Neutrophil (primary cell): ENCODE results near the gene GADL1.

Experiments used
- H3K27ac ChIP-seq: fragments of 200-600 bp; sonication (generic); 2 replicates; pipeline ENCODE4 v1.5.1; 2016; ENCODE audit warnings: mild to moderate bottlenecking, moderate library complexity
- H3K27me3 ChIP-seq: fragments of 200-600 bp; sonication (generic); 2 replicates; pipeline ENCODE4 v1.6.0; 2016; ENCODE audit warnings: mild to moderate bottlenecking
- H3K36me3 ChIP-seq: fragments of 200-600 bp; sonication (generic); 2 replicates; pipeline ENCODE4 v1.5.1; 2017
- H3K4me1 ChIP-seq, 2 experiments: fragments of 200-600 bp in 1 of 2; sonication (generic) in 1 of 2; 1 replicate in 1 of 2; 2 replicates in 1 of 2; pipeline versions ENCODE4 v1.5.1 to v1.6.1; 2013 to 2016; ENCODE audit warnings: low read depth in 1 of 2, low read length in 1 of 2, mild to moderate bottlenecking in 1 of 2, moderate library complexity in 1 of 2; ENCODE audit not compliant: control insufficient read depth in 1 of 2, insufficient read depth in 1 of 2
- H3K4me3 ChIP-seq, 2 experiments: fragments of 200-600 bp in 1 of 2; sonication (generic) in 1 of 2; 1 replicate in 1 of 2; 2 replicates in 1 of 2; pipeline ENCODE4 v1.5.1; 2013 to 2016; ENCODE audit warnings: low read depth in 1 of 2, low read length in 1 of 2, mild to moderate bottlenecking in 1 of 2, moderate library complexity in 1 of 2
- H3K9me3 ChIP-seq: fragments of 200-600 bp; sonication (generic); 2 replicates; pipeline ENCODE4 v1.5.1; 2016
- TF ChIP-seq, protein P1 (sequence below): fragments of 200-600 bp; sonication (generic); IDR thresholded peaks from 2 replicates; pipeline ENCODE4 v1.5.1; 2016; ENCODE audit warnings: antibody characterized with exemption

The GADL1 gene

DNA sequence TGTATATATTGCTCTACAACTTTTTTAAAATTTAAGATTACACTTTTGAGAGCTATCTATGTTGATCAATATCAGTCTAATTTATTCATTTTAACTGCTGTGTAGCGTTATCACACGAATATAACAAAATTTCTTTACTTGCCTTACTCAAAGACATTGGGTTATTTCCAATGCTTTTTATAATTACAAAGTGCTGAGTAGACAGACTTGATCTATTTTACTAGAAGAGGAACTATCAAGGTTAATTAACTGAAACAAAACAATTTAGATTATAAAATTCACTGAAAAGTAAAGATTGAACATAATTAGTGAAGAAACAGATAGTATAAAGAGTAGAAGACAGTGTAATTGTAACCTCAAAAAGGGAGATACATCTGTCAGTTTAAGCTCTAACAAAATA, 182.6 kb downstream of the GADL1 start:
- TF ChIP-seq, protein P1, sequence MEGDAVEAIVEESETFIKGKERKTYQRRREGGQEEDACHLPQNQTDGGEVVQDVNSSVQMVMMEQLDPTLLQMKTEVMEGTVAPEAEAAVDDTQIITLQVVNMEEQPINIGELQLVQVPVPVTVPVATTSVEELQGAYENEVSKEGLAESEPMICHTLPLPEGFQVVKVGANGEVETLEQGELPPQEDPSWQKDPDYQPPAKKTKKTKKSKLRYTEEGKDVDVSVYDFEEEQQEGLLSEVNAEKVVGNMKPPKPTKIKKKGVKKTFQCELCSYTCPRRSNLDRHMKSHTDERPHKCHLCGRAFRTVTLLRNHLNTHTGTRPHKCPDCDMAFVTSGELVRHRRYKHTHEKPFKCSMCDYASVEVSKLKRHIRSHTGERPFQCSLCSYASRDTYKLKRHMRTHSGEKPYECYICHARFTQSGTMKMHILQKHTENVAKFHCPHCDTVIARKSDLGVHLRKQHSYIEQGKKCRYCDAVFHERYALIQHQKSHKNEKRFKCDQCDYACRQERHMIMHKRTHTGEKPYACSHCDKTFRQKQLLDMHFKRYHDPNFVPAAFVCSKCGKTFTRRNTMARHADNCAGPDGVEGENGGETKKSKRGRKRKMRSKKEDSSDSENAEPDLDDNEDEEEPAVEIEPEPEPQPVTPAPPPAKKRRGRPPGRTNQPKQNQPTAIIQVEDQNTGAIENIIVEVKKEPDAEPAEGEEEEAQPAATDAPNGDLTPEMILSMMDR, result no peak
- H3K27ac ChIP-seq, result no peak overlapping the region
- H3K27me3 ChIP-seq, result no peaks in the 10 kb centered on the region
- H3K36me3 ChIP-seq, result no peaks in the 10 kb centered on the region
- no peak overlapping the region for H3K4me3 ChIP-seq
- no peaks in the 10 kb centered on the region for H3K9me3 ChIP-seq
- H3K4me1 ChIP-seq, result peaks cover 0 to 13% of the 10 kb centered on the region in 2 experiments

DNA sequence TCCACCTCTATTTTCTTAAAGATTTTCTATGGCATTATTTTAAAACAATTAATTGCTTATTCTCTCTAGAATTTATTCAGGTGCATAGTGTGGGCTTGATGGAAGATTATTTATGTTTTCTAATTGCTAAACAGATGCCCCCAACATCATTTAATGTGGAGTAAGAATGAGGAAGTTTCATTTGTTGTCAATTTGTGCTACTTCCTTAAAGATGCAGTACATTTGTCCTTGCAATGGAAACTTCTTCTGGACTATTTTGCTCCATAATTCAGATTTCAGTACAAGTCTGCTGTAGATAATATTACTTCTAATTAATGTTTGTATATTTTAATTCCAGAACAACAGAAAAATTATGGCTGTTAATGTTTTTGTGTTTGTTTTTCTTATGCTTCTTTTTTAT, 183.3 kb downstream of the GADL1 start:
- H3K27ac ChIP-seq, result peak overlapping the region; percentile 42
- no peaks in the 10 kb centered on the region for H3K36me3 ChIP-seq
- no peak overlapping the region for H3K4me3 ChIP-seq
- TF ChIP-seq, protein P1, result no peak
- no peaks in the 10 kb centered on the region for H3K9me3 ChIP-seq
- H3K27me3 ChIP-seq, result no peaks in the 10 kb centered on the region
- peaks cover 0 to 13% of the 10 kb centered on the region in 2 experiments for H3K4me1 ChIP-seq

DNA sequence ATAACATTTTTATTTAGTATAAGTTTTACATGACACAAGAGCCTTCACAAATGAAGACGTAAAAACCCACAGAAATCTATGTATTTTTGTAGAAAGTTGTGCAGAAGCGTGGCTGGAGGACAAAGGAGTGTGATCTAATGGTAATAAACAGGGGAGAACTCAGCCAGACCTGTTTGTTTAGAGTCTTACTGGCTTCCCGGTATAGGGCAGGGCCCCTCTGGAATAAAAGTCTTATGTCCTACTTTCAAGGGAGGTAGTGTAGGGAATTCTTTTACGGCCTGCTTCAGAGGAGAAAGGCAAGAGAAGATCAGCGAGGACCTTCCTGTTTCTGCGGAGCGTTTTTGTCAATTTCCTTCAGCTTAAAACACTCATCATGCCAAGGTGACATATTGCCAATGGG, 184.4 kb downstream of the GADL1 start:
- no peaks in the 10 kb centered on the region for H3K36me3 ChIP-seq
- H3K9me3 ChIP-seq, result no peaks in the 10 kb centered on the region
- no peak overlapping the region for H3K4me3 ChIP-seq
- TF ChIP-seq, protein P1, result no peak
- no peak overlapping the region for H3K27ac ChIP-seq
- H3K4me1 ChIP-seq, result peaks cover 0 to 13% of the 10 kb centered on the region in 2 experiments
- H3K27me3 ChIP-seq, result no peaks in the 10 kb centered on the region

DNA sequence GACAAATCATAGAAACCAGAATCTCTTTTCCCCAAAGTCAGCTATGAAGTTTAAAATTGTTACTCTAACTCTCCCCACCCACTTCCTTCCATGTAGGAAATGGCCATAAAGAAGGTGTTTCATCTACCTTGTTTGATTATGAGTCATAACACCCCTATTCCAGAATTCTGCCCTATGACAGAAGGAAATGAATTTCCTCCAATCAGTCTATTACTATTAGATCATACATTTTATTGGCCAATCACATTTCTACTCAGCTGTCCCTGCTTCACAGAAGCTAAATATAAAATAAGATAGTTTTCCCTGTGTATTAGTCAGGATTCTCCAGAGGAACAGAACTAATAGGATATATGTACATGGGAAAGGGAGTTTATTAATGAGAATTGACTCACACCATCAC, 186.0 kb downstream of the GADL1 start:
- no peaks in the 10 kb centered on the region for H3K36me3 ChIP-seq
- TF ChIP-seq, protein P1, result no peak
- no peaks in the 10 kb centered on the region for H3K9me3 ChIP-seq
- no peak overlapping the region for H3K27ac ChIP-seq
- no peaks in the 10 kb centered on the region for H3K27me3 ChIP-seq
- H3K4me3 ChIP-seq, result no peak overlapping the region
- peaks cover 0 to 13% of the 10 kb centered on the region in 2 experiments for H3K4me1 ChIP-seq

DNA sequence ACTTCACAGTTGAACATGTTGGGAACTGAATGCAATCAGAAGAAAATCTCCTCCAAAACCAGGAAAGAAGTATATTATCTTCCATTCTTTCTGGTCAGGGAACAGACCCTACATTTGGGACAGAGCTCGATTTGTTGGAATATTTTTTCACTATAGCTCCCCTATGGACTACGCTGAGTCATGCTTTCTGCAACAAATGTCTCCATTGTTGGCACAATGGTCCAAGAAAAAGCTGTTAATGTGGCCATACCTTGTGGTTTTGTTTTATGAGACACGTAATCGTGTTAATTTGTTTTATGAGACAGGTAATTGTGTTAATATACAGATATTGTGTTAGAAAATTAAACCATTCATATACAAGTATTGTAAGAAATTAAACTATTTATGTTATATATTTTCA, 186.6 kb downstream of the GADL1 start:
- Histone ChIP-seq H3K4me3 (no peak overlapping the region), H3K27ac (no peak overlapping the region), H3K27me3 (no peaks in the 10 kb centered on the region), H3K36me3 (no peaks in the 10 kb centered on the region), H3K4me1 (peaks cover 0 to 8% of the 10 kb centered on the region in 2 experiments), H3K9me3 (no peaks in the 10 kb centered on the region)
- TF ChIP-seq, protein P1, result no peak
